ENCODE data around the gene RITA1. TPM values are rescaled to one million over a fixed set of nuclear protein-coding genes. Genes with fewer than 3 reads are reported as not detected.

RITA1 gene
- total and polyA plus RNA-seq, 2 of the 4 experiments (the other 2 are of a cell fraction) = 14.2 to 14.7 TPM

GRCh38 chr12:113237748-113238147 is 52.2 kb downstream of the RITA1 start:
- no peak for DNase-seq
- dilution Hi-C loops (cut with HindIII; ENCODE audit: low sequenced_read_pairs, unreplicated experiment) = no loop called here
- no peak overlapping the region for H3K4me2 ChIP-seq (ENCODE audit: low read depth, low read length)
- no peak overlapping the region for H3K18ac ChIP-seq (ENCODE audit: low read depth, low read length)
- no peak overlapping the region for H3K23ac ChIP-seq (ENCODE audit: low read depth, low read length)
- ChIA-PET POLR2A (ENCODE audit: unreplicated experiment) (no interaction called here), CTCF (no interaction called here)
- H2AK9ac ChIP-seq (replicated peaks; ENCODE audit: low read depth, low read length, poor library complexity) = peak overlapping the region; percentile 77
- peaks cover 24% of the 10 kb centered on the region for H3K9me1 ChIP-seq (ENCODE audit: insufficient read depth, low read length)
- no peak overlapping the region for H3K27ac ChIP-seq (ENCODE audit: insufficient read depth, low read length)
- 100% methylated on average over 1 of the region's 4 CpGs; no CpG with 5 or more reads in 1 of the 2 experiments for WGBS, 2 experiments (ENCODE audit: extremely low coverage in 2 of 2, insufficient read length in 1 of 2)
- H2AK5ac ChIP-seq (ENCODE audit: low read depth, low read length) = no peak overlapping the region; the same call in 1 of the 2 replicates
- no peak overlapping the region for H2BK5ac ChIP-seq (ENCODE audit: low read depth, low read length, poor library complexity, severe bottlenecking)
- H3K27me3 ChIP-seq (ENCODE audit: control insufficient read depth, insufficient read depth, low read length) = no peaks in the 10 kb centered on the region
- ATAC-seq (ENCODE audit: low read depth) = no peak
- in situ Hi-C loops (cut with MboI; ENCODE audit: low sequenced_read_pairs) = no loop called here
- H3K4ac ChIP-seq (ENCODE audit: low read depth, low read length) = no peak overlapping the region
- intact Hi-C loops (cut with micrococcal nuclease) = no loop called here
- H3K14ac ChIP-seq (replicated peaks; ENCODE audit: low read depth, low read length) = no peak overlapping the region
- peaks cover 17% of the 10 kb centered on the region for H3K4me1 ChIP-seq (ENCODE audit: control insufficient read depth, insufficient read depth, low read length)
- no TSS peak for BruUV-seq (replicated peaks)
- H3K56ac ChIP-seq (ENCODE audit: extremely low read depth, insufficient read depth, low read length) = no peak overlapping the region
- H3K36me3 ChIP-seq (ENCODE audit: control insufficient read depth, insufficient read depth, low read length) = peaks cover 5% of the 10 kb centered on the region
- H2AFZ ChIP-seq (replicated peaks; ENCODE audit: low read length, poor library complexity) = no peak overlapping the region
- no peaks in the 10 kb centered on the region for H3K9me3 ChIP-seq (ENCODE audit: control insufficient read depth, insufficient read depth, low read length)
- no peak overlapping the region; the same call in 1 of the 2 replicates for H4K91ac ChIP-seq (ENCODE audit: insufficient read depth, low read depth, low read length)
- no peak overlapping the region for H2BK20ac ChIP-seq (ENCODE audit: low read depth, low read length)
- no peak for TF ChIP-seq RCOR1 (IDR thresholded peaks at IDR 0.05; ENCODE audit: insufficient replicate concordance, low read length)
- no peak for TF ChIP-seq MXI1 (IDR thresholded peaks at IDR 0.05; ENCODE audit: borderline replicate concordance, low read depth, low read length)
- no peak for TF ChIP-seq MAFK (IDR thresholded peaks at IDR 0.05; ENCODE audit: low read depth, low read length)
- TF ChIP-seq ELK1 (IDR thresholded peaks at IDR 0.05; ENCODE audit: borderline replicate concordance, low read depth, low read length) = no peak
- peaks cover 0 to 12% of the 10 kb centered on the region in 2 experiments; a peak in 2 of 4 replicates for H3K79me1 ChIP-seq (ENCODE audit: low read depth in 1 of 2, low read length in 2 of 2)
- no peak overlapping the region for H3K4me3 ChIP-seq (ENCODE audit: insufficient read depth, low read depth, low read length)
- 0 out of 3 replicates have a peak overlapping the region, but pooled peaks have one; percentile 7 for H2BK15ac ChIP-seq (ENCODE audit: low read depth, low read length)
- H4K20me1 ChIP-seq (ENCODE audit: insufficient read depth, low read length) = peaks cover 7% of the 10 kb centered on the region; the same call in 1 of the 2 replicates
- H4K8ac ChIP-seq (ENCODE audit: low read depth in 2 of 2, low read length in 2 of 2) = no peak overlapping the region
- H3K9ac ChIP-seq (ENCODE audit: low read depth, low read length) = no peak overlapping the region
- no peak overlapping the region for H2BK120ac ChIP-seq (ENCODE audit: low read depth, low read length)
- no peak overlapping the region for H4K5ac ChIP-seq (ENCODE audit: low read depth, low read length)

Measured in IMR-90 (cell line).